Superior temporal gyrus (tissue), 1 donor: ENCODE data around the gene DNAJC8.
A peak's percentile ranks its signal among the peaks of the same experiment; 100 is the strongest.

Source experiments
- DNase-seq: peaks from one replicate; pipeline ENCODE4 v3.0.0-alpha.2; 2016; ENCODE audit errors: extremely low spot score

Gene DNAJC8

DNA sequence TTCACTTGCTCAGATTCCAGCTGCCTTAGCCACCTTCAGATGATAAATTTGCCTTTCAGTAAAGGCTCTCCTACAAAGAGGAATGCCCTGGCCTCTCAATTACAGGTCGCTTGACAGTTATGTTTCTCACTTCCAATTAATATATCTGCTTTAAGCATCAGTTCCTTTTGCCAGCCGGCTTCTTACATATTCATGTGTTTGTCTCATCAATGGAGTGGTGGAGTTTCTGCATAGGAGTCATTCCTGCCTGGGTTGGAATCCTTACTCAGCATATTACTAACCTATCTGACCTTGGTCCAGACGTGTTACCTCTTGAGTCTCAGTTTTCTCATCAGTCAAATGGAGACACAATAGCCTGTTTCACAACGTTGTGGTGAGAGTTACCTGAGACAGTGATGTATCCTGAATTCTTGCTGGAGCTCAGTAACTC is 17.1 kb upstream of the DNAJC8 start:
- no peak for DNase-seq

- no peak for DNase-seq
These were observed 16.4 kb upstream of the DNAJC8 start for GRCh38 chr1:28249013-28249865.

DNA sequence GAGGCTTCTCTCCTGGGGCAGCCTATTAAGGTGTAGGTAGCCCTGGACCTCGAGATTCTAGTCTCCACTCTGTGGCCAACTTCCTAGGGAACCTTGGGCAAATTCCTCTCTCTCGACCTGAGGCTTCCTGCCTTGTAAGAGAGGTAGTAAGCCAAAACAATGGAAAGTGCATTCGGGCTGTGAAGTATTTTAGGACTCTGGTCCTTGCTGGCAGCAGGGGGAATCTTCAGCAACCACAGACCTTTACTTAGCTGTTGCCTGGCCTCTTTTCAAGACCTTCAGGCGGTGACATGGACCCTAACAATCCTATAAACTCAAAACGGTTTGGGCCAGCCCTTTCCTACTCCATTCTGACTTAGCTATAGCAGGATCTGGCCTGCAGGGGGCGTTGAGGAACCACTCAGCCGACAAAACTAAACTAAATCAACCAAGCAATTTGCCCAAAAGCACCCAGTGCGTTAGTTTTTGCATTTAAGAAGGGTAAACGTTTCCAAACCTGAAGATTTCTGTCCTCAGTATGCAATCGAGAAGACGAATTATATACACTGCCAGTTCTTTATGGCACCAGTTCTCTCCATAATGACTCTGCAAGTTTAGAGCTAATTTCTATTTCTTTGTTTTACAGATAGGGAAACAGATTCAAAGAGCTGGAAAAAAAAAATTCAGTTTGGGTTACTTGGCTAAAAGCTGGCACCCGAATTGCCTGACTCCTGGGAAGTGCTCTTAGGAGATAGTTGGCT is 15.6 kb upstream of the DNAJC8 start:
- peak; percentile 91 for DNase-seq

DNA sequence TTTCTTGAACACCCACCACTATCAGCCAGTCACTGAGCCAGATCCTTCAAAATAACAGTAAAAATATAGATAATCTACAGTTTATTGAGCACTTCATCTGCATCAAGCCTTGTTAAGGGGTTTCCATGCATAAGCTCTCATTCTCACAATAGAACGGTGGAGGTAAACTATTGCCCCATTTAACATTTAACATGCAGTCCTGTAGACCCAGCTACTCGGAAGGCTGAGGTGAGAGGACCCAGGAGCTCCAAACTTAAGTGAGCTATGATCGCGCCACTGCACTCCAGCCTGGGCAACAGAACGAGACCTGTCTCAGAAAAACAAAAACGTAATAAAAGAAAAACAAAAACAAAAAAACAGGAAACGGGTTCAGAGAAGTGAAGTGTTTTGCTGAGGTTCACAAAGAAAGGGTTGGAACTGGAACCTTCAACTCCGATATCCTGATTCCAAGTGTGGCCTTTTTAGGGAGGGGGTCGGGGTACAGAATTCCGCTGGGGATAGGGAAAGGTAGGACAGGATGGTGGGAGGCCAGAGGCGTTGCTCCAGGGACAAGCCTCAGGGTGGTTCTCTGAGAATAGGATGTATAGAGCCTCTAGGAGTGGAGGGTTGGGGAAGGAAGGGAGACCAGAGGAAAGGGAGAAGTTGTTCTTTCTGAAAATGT is 14.9 kb upstream of the DNAJC8 start:
- DNase-seq: no peak

DNA sequence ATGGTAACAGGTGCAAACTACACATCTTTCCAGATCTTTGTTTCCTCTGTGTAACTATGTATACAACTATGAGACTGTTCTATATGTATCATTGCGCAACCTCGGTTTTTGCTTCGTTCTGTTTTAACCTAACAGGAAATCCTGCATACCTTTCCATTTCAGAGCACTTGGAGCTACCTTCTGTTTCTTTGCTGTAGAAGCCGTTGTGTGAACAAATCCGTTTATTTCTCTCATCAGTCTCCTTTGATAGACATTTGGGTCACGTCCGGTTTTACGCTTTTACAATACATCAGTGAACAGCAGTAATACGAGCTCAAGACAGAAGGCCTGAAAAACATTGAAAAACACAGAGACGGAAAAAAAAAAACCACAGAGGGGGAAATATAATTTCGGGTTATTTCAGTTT is 13.6 kb upstream of the DNAJC8 start:
- peak; percentile 45 for DNase-seq

DNA sequence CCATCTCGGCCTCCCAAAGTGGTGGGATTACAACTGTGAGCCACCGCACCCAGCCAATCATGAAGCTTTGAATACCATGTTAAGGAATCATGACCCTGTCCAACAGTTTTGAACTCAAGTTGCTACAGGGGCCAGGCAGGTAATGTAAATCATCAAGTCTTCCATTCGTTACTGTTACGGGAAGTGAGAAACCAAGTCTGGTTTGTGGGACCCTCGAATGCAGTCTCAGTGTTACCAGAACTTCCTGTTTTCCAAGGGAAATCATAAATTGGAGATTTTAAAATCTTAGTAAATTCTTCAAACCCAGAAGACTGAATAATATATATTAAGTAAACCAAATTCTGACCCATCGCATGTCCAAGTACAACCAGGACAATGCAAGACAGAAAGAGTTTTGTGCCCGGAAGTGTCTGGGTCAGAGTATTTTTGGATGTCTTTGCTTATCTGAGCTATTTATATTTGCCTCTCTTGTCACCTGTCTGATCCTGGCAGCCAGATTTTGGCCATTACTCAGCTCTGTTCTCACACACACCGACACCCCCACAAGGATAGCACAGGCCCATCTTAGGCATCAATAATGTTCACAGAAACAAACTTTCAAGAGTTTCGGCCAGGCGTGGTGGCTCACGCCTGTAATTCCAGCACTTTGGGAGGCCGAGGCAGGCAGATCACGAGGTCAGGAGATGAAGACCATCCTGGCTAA is 11.9 kb upstream of the DNAJC8 start:
- DNase-seq: no peak

DNA sequence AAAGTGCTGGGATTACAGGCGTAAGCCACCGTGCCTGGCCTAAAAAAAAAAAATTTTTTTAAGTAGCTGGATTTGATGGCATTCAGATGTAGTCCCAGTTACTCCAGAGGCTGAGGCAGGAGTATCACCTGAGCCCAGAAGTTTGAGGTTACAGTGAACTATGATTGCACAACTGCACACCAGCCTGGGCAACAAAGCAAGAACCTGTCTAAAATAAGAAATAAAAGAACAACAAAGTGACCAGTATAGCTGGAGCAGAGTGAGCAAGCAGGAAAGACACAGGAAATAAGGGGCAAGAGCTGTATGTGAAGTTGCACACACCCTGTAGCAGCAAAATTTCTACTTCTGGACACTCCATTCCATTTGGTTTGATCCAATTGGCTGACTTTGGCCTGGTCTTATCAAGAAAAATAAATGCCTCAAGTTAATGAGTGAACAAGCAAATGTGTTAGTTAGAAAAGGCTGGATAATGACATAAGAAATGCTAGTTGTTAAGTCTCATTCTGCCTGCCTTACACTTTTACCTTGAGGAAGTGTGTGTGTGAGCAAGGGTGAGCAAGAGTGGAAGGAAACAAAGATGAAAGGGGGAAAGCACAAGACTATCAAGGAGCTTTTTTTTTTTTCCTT is 11.0 kb upstream of the DNAJC8 start:
- no peak for DNase-seq

- DNase-seq: no peak
These were observed 8.9 kb upstream of the DNAJC8 start for GRCh38 chr1:28241638-28242241.

- no peak for DNase-seq
These were observed 7.2 kb upstream of the DNAJC8 start for GRCh38 chr1:28240024-28240423.

GRCh38 chr1:28239004-28239403 is 6.2 kb upstream of the DNAJC8 start:
- DNase-seq: no peak

DNA sequence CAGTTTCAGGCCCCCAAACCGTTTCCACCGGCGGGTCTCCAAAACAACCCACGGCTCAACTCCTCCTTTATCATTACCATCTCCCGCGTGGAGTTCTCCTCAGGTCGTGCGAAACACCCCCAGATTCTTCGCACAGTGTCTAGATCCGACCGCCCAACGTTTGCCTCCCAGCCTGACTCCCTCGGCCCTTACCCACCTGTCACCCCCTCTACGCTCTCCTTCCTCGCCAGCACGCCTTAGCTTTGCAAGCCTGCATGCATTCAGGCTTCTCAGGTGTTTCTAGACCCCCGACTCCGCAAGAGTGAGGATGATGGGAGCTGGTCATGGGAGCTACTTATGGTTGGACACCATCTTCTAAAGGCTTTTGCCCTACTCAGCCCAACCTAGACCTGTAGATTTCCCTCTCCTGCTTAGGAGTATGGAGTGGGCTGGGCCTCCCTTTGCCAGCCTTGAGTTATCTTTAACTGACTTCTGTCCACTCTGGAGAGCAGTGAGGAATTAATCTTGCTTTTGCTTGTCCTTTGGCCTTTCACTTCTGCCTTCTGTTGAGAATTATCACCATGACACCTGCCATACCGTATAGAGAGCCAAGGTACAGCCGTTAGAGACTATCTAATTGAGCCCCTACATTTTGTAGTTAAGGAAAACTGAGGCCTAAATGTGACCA is 4.0 kb upstream of the DNAJC8 start:
- no peak for DNase-seq

GRCh38 chr1:28235755-28236655 is 3.2 kb upstream of the DNAJC8 start, which contains the start of gene ATP5IF1:
ATP5IF1 (plus strand) TSS chr1:28236124; CDS start chr1:28236184, 60 bp downstream.
- DNase-seq: peak; percentile 99

DNA sequence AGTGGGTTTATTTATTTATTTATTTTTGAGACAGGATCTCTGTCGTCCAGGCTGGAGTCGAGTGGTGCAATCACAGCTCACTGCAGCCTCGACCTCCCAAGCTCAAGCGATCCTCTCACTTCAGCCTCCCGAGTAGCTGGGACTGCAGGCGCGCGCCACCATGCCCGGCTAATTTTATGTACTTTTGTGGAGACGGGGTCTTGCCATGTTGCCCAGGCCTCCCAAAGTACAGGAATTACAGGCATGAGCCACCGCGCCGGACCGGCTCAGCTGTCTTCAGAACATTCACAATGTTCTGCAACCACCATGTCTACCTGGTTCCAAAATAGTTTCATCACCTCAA is 406 bp upstream of the DNAJC8 start:
- no peak for DNase-seq

- DNase-seq: no peak
These were observed 2.8 kb downstream of the DNAJC8 start for GRCh38 chr1:28229996-28230395.

GRCh38 chr1:28229089-28229488 is 3.7 kb downstream of the DNAJC8 start:
- DNase-seq: no peak

GRCh38 chr1:28213315-28213714 is 19.5 kb downstream of the DNAJC8 start:
- DNase-seq: no peak

DNA sequence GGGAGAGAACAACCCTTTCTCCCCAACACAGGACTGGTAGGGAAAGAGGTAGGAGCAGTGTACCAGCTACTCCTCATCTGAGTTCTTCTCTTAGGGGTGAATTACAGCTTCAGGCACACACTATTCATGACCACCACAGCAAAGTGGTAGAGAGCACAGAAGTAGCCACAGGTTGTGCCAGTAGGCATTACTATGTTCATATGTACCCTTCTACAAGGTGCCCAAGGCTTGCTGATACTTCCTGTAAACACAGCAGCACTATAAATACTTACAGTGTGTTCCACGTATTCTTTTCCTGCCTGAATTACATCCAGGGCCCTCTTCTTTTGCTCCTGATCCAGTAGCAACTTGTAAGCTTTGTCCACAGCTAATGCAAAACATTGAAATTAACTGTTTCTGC is 23.1 kb downstream of the DNAJC8 start:
- no peak for DNase-seq

DNA sequence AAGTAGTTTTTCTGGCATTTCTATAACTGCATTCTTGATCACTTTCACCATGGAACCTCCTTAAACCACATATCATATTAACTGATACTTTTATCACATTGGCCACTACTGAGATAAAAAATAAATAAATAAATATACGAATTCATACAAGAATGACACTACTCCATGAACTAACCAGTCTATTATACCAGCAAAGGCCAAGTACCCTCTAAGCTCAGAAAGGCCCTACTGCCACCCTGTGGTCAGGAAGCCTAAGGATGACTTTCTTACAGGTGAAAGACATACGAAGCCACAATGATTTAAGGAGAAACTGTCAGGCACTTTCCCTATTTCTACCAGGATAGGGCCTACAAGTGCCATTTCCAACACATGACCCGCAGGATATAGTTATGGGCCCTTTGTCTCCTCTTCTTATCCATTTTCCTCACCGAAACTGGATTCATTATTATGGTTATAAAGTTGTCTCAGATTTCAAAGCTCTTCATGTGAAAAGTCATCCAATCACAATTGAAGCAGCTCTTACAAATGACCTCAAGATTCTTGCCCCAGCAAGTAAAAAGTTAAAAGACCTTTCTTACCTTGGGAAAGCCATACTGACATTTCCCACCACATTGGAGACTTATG is 23.9 kb downstream of the DNAJC8 start:
- DNase-seq: peak; percentile 89

DNA sequence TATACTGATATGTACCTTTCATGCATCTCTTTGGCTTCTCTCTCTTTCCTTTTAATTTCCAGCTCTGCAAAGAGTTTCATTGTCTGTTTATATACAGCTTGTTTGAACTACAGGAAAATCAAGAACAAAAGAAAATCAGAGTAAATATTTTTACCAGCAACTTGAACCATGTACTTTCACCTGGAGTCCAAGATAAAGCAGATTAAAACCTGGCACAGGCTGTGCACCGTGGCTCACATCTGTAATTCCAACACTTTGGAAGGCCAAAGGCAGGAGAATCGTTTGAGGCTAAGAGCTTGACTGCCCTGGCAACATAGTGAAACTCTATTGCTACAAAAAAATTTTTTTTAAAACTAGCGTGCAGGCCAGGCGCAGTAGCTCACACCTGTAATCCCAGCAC is 27.6 kb downstream of the DNAJC8 start:
- no peak for DNase-seq
